ENCODE data around the gene ABCC4. TPM values are rescaled to one million over a fixed set of nuclear protein-coding genes. Genes with fewer than 3 reads are reported as not detected.

ABCC4 gene
- total RNA-seq, 1 experiment from 2014 or later, result 12.5 TPM

DNA sequence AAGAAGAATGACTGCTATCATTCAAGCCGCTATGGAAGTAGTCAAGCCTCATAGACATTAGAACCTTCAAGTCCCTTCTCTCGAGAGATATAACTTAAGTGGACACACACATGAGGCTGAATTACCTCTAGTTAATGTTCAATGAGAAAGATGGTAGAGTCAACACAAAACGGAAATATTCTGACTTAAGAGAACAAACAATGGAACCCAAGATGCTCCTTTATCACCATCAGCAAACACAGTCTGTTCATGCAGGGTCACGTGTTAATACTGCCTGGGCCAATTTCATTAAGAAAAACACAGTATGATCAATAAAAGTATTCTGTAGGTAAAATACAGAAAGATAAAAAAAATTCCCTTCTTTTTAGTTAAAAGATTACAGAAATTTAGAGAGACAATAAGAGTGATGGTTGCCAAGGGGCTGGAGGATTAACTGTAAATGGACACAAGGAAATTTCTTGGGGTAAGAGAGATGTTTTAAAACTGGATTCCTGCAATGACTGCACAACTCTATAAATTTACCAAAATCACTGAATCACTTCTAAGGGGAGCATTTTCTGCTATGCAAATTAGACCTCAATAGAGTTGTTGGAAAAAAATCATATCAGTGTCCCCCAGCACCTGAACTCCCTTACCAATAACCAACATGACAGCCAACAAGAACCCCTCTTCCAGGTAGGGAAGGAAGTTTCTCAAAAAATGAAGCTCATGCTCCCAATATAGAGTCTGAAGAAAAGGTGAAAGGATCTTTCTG is 256.6 kb downstream of the ABCC4 start:
- Mint-ChIP-seq H3K27ac (ENCODE audit: unreplicated experiment) (no peak overlapping the region), H3K36me3 (ENCODE audit: insufficient read depth, unreplicated experiment) (no peaks in the 10 kb centered on the region), H3K4me1 (ENCODE audit: low read depth, unreplicated experiment) (no peaks in the 10 kb centered on the region), H3K4me3 (ENCODE audit: low read depth, unreplicated experiment) (no peak overlapping the region), H3K27me3 (ENCODE audit: unreplicated experiment) (no peaks in the 10 kb centered on the region), H3K9me3 (ENCODE audit: low read depth, unreplicated experiment) (no peaks in the 10 kb centered on the region)
- TF ChIP-seq, protein P1, sequence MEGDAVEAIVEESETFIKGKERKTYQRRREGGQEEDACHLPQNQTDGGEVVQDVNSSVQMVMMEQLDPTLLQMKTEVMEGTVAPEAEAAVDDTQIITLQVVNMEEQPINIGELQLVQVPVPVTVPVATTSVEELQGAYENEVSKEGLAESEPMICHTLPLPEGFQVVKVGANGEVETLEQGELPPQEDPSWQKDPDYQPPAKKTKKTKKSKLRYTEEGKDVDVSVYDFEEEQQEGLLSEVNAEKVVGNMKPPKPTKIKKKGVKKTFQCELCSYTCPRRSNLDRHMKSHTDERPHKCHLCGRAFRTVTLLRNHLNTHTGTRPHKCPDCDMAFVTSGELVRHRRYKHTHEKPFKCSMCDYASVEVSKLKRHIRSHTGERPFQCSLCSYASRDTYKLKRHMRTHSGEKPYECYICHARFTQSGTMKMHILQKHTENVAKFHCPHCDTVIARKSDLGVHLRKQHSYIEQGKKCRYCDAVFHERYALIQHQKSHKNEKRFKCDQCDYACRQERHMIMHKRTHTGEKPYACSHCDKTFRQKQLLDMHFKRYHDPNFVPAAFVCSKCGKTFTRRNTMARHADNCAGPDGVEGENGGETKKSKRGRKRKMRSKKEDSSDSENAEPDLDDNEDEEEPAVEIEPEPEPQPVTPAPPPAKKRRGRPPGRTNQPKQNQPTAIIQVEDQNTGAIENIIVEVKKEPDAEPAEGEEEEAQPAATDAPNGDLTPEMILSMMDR (IDR thresholded peaks at IDR 0.05; ENCODE audit: unreplicated experiment), result no peak
- CTCF ChIA-PET, result no interaction called here
- intact Hi-C loops (cut with micrococcal nuclease; ENCODE audit: unreplicated experiment), result no loop called here
- no peak for DNase-seq
- no TSS peak for BruUV-seq (replicated peaks)

- Mint-ChIP-seq H3K36me3 (ENCODE audit: insufficient read depth, unreplicated experiment) (no peaks in the 10 kb centered on the region), H3K27ac (ENCODE audit: unreplicated experiment) (no peak overlapping the region), H3K9me3 (ENCODE audit: low read depth, unreplicated experiment) (no peaks in the 10 kb centered on the region), H3K27me3 (ENCODE audit: unreplicated experiment) (no peaks in the 10 kb centered on the region), H3K4me1 (ENCODE audit: low read depth, unreplicated experiment) (no peaks in the 10 kb centered on the region), H3K4me3 (ENCODE audit: low read depth, unreplicated experiment) (no peak overlapping the region)
- TF ChIP-seq, protein P1 (IDR thresholded peaks at IDR 0.05; ENCODE audit: unreplicated experiment), result no peak
- CTCF ChIA-PET, result no interaction called here
- BruUV-seq (replicated peaks), result no TSS peak
- intact Hi-C loops (cut with micrococcal nuclease; ENCODE audit: unreplicated experiment), result no loop called here
- no peak for DNase-seq
These were observed 261.8 kb downstream of the ABCC4 start for GRCh38 chr13:95039415-95039814.

DNA sequence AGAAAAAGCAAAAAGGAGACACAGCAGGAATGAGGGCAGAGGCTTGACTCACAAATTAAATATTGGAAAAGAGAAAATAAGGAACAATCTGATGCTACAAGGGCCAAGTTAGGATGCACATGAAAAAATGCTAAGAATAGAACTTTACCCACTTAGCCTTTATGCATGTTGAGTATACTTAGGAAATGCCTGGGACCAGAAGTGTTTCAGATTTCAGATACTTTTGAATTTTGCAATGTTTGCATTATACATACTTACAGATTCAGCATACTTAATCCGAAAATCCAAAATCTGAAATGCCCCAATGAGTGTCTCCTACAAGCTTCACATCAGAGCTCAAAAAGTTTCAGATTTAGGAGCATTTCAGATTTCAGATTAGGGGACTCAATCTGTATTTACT is 262.3 kb downstream of the ABCC4 start:
- Mint-ChIP-seq H3K27me3 (ENCODE audit: unreplicated experiment) (no peaks in the 10 kb centered on the region), H3K27ac (ENCODE audit: unreplicated experiment) (no peak overlapping the region), H3K4me1 (ENCODE audit: low read depth, unreplicated experiment) (no peaks in the 10 kb centered on the region), H3K4me3 (ENCODE audit: low read depth, unreplicated experiment) (no peak overlapping the region), H3K9me3 (ENCODE audit: low read depth, unreplicated experiment) (no peaks in the 10 kb centered on the region), H3K36me3 (ENCODE audit: insufficient read depth, unreplicated experiment) (no peaks in the 10 kb centered on the region)
- CTCF ChIA-PET, result no interaction called here
- BruUV-seq (replicated peaks), result no TSS peak
- intact Hi-C loops (cut with micrococcal nuclease; ENCODE audit: unreplicated experiment), result no loop called here
- DNase-seq, result no peak
- TF ChIP-seq, protein P1 (IDR thresholded peaks at IDR 0.05; ENCODE audit: unreplicated experiment), result no peak

GRCh38 chr13:95035311-95036109 is 265.7 kb downstream of the ABCC4 start:
- H3K9me3 Mint-ChIP-seq (ENCODE audit: low read depth, unreplicated experiment), result no peaks in the 10 kb centered on the region
- CTCF ChIA-PET, result no interaction called here
- intact Hi-C loops (cut with micrococcal nuclease; ENCODE audit: unreplicated experiment), result no loop called here

More at GRCh38 chr13:95035311-95036109, 265.7 kb downstream of the ABCC4 start:
- no TSS peak for BruUV-seq (replicated peaks)
- Mint-ChIP-seq H3K36me3 (ENCODE audit: insufficient read depth, unreplicated experiment) (no peaks in the 10 kb centered on the region), H3K4me3 (ENCODE audit: low read depth, unreplicated experiment) (no peak overlapping the region), H3K27ac (ENCODE audit: unreplicated experiment) (no peak overlapping the region), H3K27me3 (ENCODE audit: unreplicated experiment) (no peaks in the 10 kb centered on the region), H3K4me1 (ENCODE audit: low read depth, unreplicated experiment) (no peaks in the 10 kb centered on the region)
- TF ChIP-seq, protein P1 (IDR thresholded peaks at IDR 0.05; ENCODE audit: unreplicated experiment), result no peak
- DNase-seq, result no peak
